Measurements from ENCODE around the gene BOLA1.

Gene BOLA1

GRCh38 chr1:149936992-149937705 is 37.8 kb downstream of the BOLA1 start (continued):
- no peak for TF ChIP-seq ZNF830 (tag by site-specific recombination; IDR thresholded peaks at IDR 0.05; ENCODE audit: low read depth)
- TF ChIP-seq ZNF266 (tag by site-specific recombination; IDR thresholded peaks at IDR 0.05; ENCODE audit: low read depth) = no peak
- no peak for TF ChIP-seq ZNF558 (tag by site-specific recombination; IDR thresholded peaks at IDR 0.05)
- no peak for TF ChIP-seq ZNF707 (tag by site-specific recombination; IDR thresholded peaks at IDR 0.05)
- no peak for TF ChIP-seq ZNF473 (tag by site-specific recombination; IDR thresholded peaks at IDR 0.05)
- TF ChIP-seq REPIN1 (tag by site-specific recombination; IDR thresholded peaks at IDR 0.05; ENCODE audit: low read depth) = no peak
- no peak for TF ChIP-seq MYNN (tag by site-specific recombination; IDR thresholded peaks at IDR 0.05; ENCODE audit: borderline replicate concordance)
- no peak for TF ChIP-seq ZNF664 (tag by site-specific recombination; IDR thresholded peaks at IDR 0.05)
- no peak for TF ChIP-seq PBX3 (CRISPR knock-in tag; IDR thresholded peaks at IDR 0.05)
- no peak; the same call in 1 of the 2 replicates for TF ChIP-seq PATZ1 (tag by site-specific recombination; IDR thresholded peaks at IDR 0.05)
- no peak for TF ChIP-seq ZNF274 (IDR thresholded peaks at IDR 0.05; ENCODE audit: low read length)
- no peak for TF ChIP-seq ZNF274 (tag by site-specific recombination; IDR thresholded peaks at IDR 0.05; ENCODE audit: borderline replicate concordance)
- TF ChIP-seq ZNF16 (tag by site-specific recombination; IDR thresholded peaks at IDR 0.05; ENCODE audit: low read depth) = no peak
- no peak for TF ChIP-seq ZNF488 (tag by site-specific recombination; IDR thresholded peaks at IDR 0.05)
- TF ChIP-seq ZNF514 (tag by site-specific recombination; IDR thresholded peaks at IDR 0.05) = no peak
- TF ChIP-seq ZSCAN5A (tag by site-specific recombination; IDR thresholded peaks at IDR 0.05) = no peak
- TF ChIP-seq KLF7 (tag by site-specific recombination; IDR thresholded peaks at IDR 0.05; ENCODE audit: borderline replicate concordance) = no peak
- TF ChIP-seq ZNF837 (tag by site-specific recombination; IDR thresholded peaks at IDR 0.05) = no peak
- peak; percentile 12; the same call in 1 of the 2 replicates for TF ChIP-seq ZNF394 (tag by site-specific recombination; IDR thresholded peaks at IDR 0.05; ENCODE audit: borderline replicate concordance)
- TF ChIP-seq ZSCAN4 (tag by site-specific recombination; IDR thresholded peaks at IDR 0.05) = no peak
- no peak for TF ChIP-seq ZBTB7A (tag by site-specific recombination; IDR thresholded peaks at IDR 0.05; ENCODE audit: low read depth)
- no peak for TF ChIP-seq ZNF311 (tag by site-specific recombination; IDR thresholded peaks at IDR 0.05; ENCODE audit: borderline replicate concordance)
- TF ChIP-seq ZNF521 (tag by site-specific recombination; IDR thresholded peaks at IDR 0.05) = no peak
- no peak for TF ChIP-seq ZNF596 (tag by site-specific recombination; IDR thresholded peaks at IDR 0.05)
- TF ChIP-seq KLF8 (tag by site-specific recombination; IDR thresholded peaks at IDR 0.05) = peak; percentile 66; the same call in 1 of the 2 replicates
- TF ChIP-seq SP3 (tag by site-specific recombination; IDR thresholded peaks at IDR 0.05) = peak; percentile 57
- TF ChIP-seq ZNF791 (tag by site-specific recombination; IDR thresholded peaks at IDR 0.05) = no peak
- no peak for TF ChIP-seq PRDM6 (tag by site-specific recombination; IDR thresholded peaks at IDR 0.05)
- TF ChIP-seq ZNF555 (tag by site-specific recombination; conservative IDR thresholded peaks at IDR 0.05) = no peak
- no peak for TF ChIP-seq GLIS1 (tag by site-specific recombination; IDR thresholded peaks at IDR 0.05)
- TF ChIP-seq SP2 (tag by site-specific recombination; IDR thresholded peaks at IDR 0.05) = peak; percentile 82
- TF ChIP-seq SP7 (tag by site-specific recombination; IDR thresholded peaks at IDR 0.05) = peak; percentile 36; the same call in 1 of the 2 replicates
- TF ChIP-seq ZFP41 (tag by site-specific recombination; IDR thresholded peaks at IDR 0.05; ENCODE audit: borderline replicate concordance) = no peak

Measured in HEK293 (cell line).